Measurements from ENCODE around the gene UGT8.
"Not testable (repeated sequence)": the region's sequence is repeated elsewhere in the genome, so short reads cannot be mapped to it uniquely, and the experiment has no call there.

UGT8 gene, protein sequence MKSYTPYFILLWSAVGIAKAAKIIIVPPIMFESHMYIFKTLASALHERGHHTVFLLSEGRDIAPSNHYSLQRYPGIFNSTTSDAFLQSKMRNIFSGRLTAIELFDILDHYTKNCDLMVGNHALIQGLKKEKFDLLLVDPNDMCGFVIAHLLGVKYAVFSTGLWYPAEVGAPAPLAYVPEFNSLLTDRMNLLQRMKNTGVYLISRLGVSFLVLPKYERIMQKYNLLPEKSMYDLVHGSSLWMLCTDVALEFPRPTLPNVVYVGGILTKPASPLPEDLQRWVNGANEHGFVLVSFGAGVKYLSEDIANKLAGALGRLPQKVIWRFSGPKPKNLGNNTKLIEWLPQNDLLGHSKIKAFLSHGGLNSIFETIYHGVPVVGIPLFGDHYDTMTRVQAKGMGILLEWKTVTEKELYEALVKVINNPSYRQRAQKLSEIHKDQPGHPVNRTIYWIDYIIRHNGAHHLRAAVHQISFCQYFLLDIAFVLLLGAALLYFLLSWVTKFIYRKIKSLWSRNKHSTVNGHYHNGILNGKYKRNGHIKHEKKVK

DNA sequence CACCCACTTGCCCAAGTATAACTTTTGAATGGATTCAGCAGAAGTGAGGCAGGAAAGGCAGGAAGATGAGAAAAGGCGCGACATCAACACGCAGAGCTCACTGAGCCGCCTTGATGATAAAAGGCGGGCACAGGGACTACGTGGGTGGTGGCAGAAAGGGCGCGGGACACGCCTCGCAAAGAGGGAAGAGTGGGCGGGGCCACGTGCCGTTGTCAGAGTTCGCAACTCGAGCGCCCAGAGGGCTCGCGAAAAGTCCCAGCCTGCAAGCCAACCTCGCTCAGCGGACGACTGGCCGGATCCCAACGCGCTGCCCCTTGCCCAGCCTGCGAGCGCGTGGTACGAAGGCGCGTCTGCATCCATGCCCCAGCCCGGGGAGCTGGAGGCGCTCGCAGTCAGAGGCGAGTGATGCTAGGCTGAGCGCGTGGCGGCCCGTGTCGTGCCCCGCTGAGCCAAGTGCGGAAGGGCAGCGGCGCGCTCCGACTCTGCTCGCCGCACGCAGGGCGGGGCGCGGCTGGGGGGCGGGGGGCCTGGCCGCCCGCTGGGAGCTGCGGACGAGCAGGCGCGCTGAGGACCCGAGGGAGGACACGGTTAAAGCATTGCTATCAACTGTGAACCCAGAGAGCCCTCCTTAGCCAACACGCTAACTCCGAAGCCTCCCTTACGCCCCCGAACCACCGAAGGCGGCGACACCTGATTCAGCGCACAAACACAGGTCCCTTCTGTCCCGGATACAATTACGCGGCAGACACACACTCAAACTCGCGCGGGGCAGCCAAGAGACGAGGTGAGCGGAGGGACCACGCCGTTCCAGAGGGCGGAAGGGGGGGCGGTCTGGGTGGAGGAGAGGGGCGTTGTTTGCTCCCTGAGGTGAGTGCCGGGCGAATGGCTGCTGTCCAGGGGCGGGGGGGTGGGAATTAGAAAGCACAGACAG lies at the start of gene UGT8:
Gene UGT8 (plus strand): TSS at position 617 of the 931 bp plus-strand sequence. CDS start 24,074 bp downstream, outside the sequence.
- peaks cover 14% of the 10 kb centered on the region for H3K4me1 ChIP-seq (ENCODE audit: control insufficient read depth, insufficient read depth, low read length)
- H3K27me3 ChIP-seq (ENCODE audit: control insufficient read depth, insufficient read depth, low read length) = peaks cover 3% of the 10 kb centered on the region
- H3K36me3 ChIP-seq (ENCODE audit: control insufficient read depth, insufficient read depth, low read length) = no peaks in the 10 kb centered on the region
- H3K9me3 ChIP-seq (ENCODE audit: control insufficient read depth, low read length) = no peaks in the 10 kb centered on the region
- H3K9ac ChIP-seq (ENCODE audit: low read length) = peak within 1 kb of the TSS; percentile 89
- H3K4me3 ChIP-seq (ENCODE audit: low read length) = peak within 1 kb of the TSS; percentile 75

DNA sequence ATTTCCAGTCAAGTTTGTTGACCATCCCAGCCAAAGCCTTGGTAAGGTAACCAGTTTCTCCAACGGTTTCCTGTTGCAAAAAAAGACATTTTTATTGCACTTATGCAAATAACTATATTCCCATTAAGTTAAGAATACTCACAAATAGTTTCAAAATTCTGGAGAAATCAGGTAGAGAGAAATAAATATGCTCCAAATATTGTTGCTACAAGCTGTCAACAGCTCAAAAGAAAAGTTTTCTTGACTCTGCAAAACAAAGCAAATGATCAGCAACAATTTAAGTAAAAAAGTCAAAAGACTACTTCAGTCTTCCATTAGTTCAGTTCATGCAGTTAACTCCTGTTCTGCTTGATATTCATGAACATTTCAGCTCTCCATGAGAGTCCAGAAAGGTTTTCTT lies 49.0 kb upstream of the UGT8 start:
- H3K36me3 ChIP-seq (ENCODE audit: control insufficient read depth, insufficient read depth, low read length) = no peaks in the 10 kb centered on the region
- no peak overlapping the region for H3K4me3 ChIP-seq (ENCODE audit: low read length)
- no peaks in the 10 kb centered on the region for H3K4me1 ChIP-seq (ENCODE audit: control insufficient read depth, insufficient read depth, low read length)
- H3K9me3 ChIP-seq (ENCODE audit: control insufficient read depth, low read length) = no peaks in the 10 kb centered on the region
- H3K27me3 ChIP-seq (ENCODE audit: control insufficient read depth, insufficient read depth, low read length) = no peaks in the 10 kb centered on the region
- no peak overlapping the region for H3K9ac ChIP-seq (ENCODE audit: low read length)

DNA sequence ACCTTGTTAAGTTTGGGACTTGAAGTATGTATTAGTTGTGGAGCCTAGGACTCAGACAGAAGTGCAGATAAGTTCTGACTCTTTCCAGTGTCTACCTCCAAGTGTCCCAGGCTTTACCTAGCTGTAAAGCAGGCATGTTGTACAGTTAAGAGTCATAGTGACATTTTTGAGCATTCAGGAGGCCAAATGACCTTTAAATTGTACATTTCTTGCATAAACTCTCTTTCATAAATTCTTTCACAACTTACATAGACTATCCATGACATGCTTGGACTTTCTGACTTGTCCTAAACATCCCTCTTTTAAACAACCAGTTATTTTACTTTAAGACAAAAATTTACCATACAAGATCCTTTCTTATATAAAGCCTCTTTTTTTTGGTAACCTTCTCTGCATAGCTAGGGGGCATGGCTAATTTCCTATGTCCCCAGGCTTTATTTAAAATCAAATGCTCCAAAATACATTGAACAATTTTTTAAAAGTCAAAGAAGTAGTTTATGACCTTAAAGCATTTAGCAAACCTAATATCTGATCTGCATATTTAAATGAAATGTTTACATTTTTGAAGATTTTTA lies 40.1 kb upstream of the UGT8 start:
- Histone ChIP-seq H3K27me3 (ENCODE audit: control insufficient read depth, insufficient read depth, low read length) (no peaks in the 10 kb centered on the region), H3K36me3 (ENCODE audit: control insufficient read depth, insufficient read depth, low read length) (no peaks in the 10 kb centered on the region), H3K4me3 (ENCODE audit: low read length) (no peak overlapping the region), H3K9me3 (ENCODE audit: control insufficient read depth, low read length) (no peaks in the 10 kb centered on the region), H3K4me1 (ENCODE audit: control insufficient read depth, insufficient read depth, low read length) (peaks cover 25% of the 10 kb centered on the region), H3K9ac (ENCODE audit: low read length) (no peak overlapping the region)

GRCh38 chr4:114561590-114561989 lies 37.0 kb upstream of the UGT8 start:
- H3K4me3 ChIP-seq (ENCODE audit: low read length) = no peak overlapping the region
- H3K36me3 ChIP-seq (ENCODE audit: control insufficient read depth, insufficient read depth, low read length) = no peaks in the 10 kb centered on the region
- no peaks in the 10 kb centered on the region for H3K27me3 ChIP-seq (ENCODE audit: control insufficient read depth, insufficient read depth, low read length)

DNA sequence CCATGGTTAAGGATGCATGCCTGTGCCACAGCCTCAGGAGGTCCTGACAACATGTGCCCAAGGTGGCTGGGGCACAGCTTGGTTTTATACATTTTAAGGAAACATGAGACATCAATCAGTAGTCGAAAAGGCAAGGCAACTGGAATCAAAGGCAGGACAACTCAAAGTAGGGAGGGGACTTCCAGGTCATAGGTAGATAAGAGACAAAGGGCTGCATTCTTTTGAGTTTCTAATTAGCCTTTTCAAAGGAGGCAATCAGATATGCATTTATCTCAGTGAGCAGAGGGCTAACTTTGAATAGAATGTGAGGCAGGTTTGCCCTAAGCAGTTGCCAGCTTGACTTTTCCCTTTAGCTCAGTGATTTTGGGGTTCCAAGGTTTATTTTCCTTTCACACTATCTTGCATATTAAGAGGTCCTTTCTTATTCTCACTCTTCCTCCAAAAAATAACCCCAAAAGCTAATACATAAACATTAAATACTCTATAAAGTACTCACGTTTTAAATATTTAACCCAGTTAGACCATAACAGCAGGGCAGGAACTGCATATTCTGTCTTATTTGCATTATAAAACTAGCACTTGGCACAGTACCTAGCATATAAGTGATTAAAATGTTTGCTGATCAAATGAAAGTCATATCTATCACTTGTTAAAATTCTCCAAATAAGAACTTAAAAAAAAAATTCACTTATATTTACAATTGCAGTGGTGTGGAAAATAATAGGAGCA lies 36.3 kb upstream of the UGT8 start:
- no peaks in the 10 kb centered on the region for H3K36me3 ChIP-seq (ENCODE audit: control insufficient read depth, insufficient read depth, low read length)

More at GRCh38 chr4:114561590-114561989, 37.0 kb upstream of the UGT8 start:
- H3K4me1 ChIP-seq (ENCODE audit: control insufficient read depth, insufficient read depth, low read length) = peaks cover 29% of the 10 kb centered on the region
- H3K9ac ChIP-seq (ENCODE audit: low read length) = no peak overlapping the region
- no peaks in the 10 kb centered on the region for H3K9me3 ChIP-seq (ENCODE audit: control insufficient read depth, low read length)

DNA sequence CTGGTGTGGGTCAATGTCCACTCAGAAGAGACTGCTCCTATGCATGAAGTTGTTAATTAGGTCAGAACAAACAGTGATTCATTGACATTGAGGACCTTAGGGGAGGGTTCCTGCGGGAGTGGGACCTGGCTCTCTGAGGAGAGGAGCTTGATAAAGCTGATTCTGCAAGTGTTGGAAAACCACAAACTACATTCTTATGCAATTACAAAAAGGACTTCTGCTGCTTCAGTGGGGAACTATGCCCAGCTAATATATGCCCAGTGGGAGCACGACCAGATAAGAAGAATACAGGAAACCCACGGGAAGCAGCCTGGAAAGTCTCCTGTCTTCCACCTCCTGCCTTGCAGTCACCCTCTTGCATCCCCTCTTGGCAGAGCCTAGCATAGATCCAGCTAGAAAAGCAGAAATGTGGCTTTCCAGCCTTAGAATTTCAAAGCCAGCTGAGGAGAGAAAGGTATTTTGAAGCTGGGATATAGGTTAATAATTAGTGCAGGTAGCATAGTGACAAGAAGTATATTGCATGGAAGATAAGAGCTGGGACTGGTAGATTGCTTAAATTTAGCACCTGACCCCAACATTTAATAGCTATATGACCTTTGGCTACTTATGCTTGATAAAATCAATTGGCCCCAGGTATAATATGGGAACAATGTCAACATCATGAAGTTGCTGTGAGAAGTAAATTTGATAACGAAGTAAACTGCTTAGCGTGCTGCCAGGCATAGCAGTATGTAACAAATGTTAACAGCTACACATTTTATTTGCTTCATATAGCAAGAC lies 34.9 kb upstream of the UGT8 start:
- H3K27me3 ChIP-seq (ENCODE audit: control insufficient read depth, insufficient read depth, low read length) = no peaks in the 10 kb centered on the region
- no peaks in the 10 kb centered on the region for H3K9me3 ChIP-seq (ENCODE audit: control insufficient read depth, low read length)
- no peak overlapping the region for H3K9ac ChIP-seq (ENCODE audit: low read length)
- H3K36me3 ChIP-seq (ENCODE audit: control insufficient read depth, insufficient read depth, low read length) = no peaks in the 10 kb centered on the region
- peaks cover 29% of the 10 kb centered on the region for H3K4me1 ChIP-seq (ENCODE audit: control insufficient read depth, insufficient read depth, low read length)
- H3K4me3 ChIP-seq (ENCODE audit: low read length) = no peak overlapping the region

More for the DNA sequence above, 36.3 kb upstream of the UGT8 start:
- peaks cover 29% of the 10 kb centered on the region for H3K4me1 ChIP-seq (ENCODE audit: control insufficient read depth, insufficient read depth, low read length)
- H3K9ac ChIP-seq (ENCODE audit: low read length) = no peak overlapping the region
- no peak overlapping the region for H3K4me3 ChIP-seq (ENCODE audit: low read length)
- no peaks in the 10 kb centered on the region for H3K9me3 ChIP-seq (ENCODE audit: control insufficient read depth, low read length)
- no peaks in the 10 kb centered on the region for H3K27me3 ChIP-seq (ENCODE audit: control insufficient read depth, insufficient read depth, low read length)

- H3K27me3 ChIP-seq (ENCODE audit: control insufficient read depth, insufficient read depth, low read length) = no peaks in the 10 kb centered on the region
Measured at GRCh38 chr4:114577386-114577785, 21.2 kb upstream of the UGT8 start.

DNA sequence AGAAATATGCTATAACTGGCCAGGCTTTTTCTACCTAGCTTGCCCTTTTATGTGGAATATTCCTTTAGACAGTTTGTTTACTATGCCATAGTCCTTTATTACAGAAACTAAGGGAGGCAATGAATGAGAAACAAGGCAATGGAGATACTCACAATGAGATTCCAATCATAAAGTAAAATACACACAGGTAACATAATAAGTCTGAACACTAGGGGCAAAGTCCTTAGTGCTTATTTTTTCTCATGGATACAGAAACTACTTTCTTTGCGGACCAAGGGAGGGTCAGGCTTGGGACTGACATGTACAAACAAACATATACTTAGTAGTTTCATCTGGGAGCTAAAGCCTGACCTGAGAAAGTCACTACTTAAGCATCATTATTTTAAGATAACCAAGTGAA lies 16.0 kb upstream of the UGT8 start:
- no peaks in the 10 kb centered on the region for H3K27me3 ChIP-seq (ENCODE audit: control insufficient read depth, insufficient read depth, low read length)
- no peaks in the 10 kb centered on the region for H3K9me3 ChIP-seq (ENCODE audit: control insufficient read depth, low read length)
- no peaks in the 10 kb centered on the region for H3K36me3 ChIP-seq (ENCODE audit: control insufficient read depth, insufficient read depth, low read length)
- no peak overlapping the region for H3K9ac ChIP-seq (ENCODE audit: low read length)
- no peak overlapping the region for H3K4me3 ChIP-seq (ENCODE audit: low read length)
- peaks cover 14% of the 10 kb centered on the region for H3K4me1 ChIP-seq (ENCODE audit: control insufficient read depth, insufficient read depth, low read length)

More at GRCh38 chr4:114577386-114577785, 21.2 kb upstream of the UGT8 start:
- Histone ChIP-seq H3K9ac (ENCODE audit: low read length) (no peak overlapping the region), H3K4me3 (ENCODE audit: low read length) (no peak overlapping the region), H3K4me1 (ENCODE audit: control insufficient read depth, insufficient read depth, low read length) (peaks cover 4% of the 10 kb centered on the region), H3K36me3 (ENCODE audit: control insufficient read depth, insufficient read depth, low read length) (no peaks in the 10 kb centered on the region), H3K9me3 (ENCODE audit: control insufficient read depth, low read length) (no peaks in the 10 kb centered on the region)

- no peak overlapping the region for H3K4me3 ChIP-seq (ENCODE audit: low read length)
Measured at GRCh38 chr4:114588305-114588704, 10.3 kb upstream of the UGT8 start.

GRCh38 chr4:114590360-114590759 lies 8.2 kb upstream of the UGT8 start:
- H3K9ac ChIP-seq (ENCODE audit: low read length); H3K27me3 ChIP-seq (ENCODE audit: control insufficient read depth, insufficient read depth, low read length); H3K4me1 ChIP-seq (ENCODE audit: control insufficient read depth, insufficient read depth, low read length); H3K9me3 ChIP-seq (ENCODE audit: control insufficient read depth, low read length); H3K36me3 ChIP-seq (ENCODE audit: control insufficient read depth, insufficient read depth, low read length); H3K4me3 ChIP-seq (ENCODE audit: low read length): not testable (repeated sequence)

More at GRCh38 chr4:114588305-114588704, 10.3 kb upstream of the UGT8 start:
- Histone ChIP-seq H3K27me3 (ENCODE audit: control insufficient read depth, insufficient read depth, low read length) (no peaks in the 10 kb centered on the region), H3K4me1 (ENCODE audit: control insufficient read depth, insufficient read depth, low read length) (peaks cover 1% of the 10 kb centered on the region), H3K9me3 (ENCODE audit: control insufficient read depth, low read length) (no peaks in the 10 kb centered on the region), H3K36me3 (ENCODE audit: control insufficient read depth, insufficient read depth, low read length) (no peaks in the 10 kb centered on the region), H3K9ac (ENCODE audit: low read length) (no peak overlapping the region)

GRCh38 chr4:114593526-114593925 lies 5.1 kb upstream of the UGT8 start:
- H3K27me3 ChIP-seq (ENCODE audit: control insufficient read depth, insufficient read depth, low read length) = no peaks in the 10 kb centered on the region
- H3K4me1 ChIP-seq (ENCODE audit: control insufficient read depth, insufficient read depth, low read length) = peaks cover 5% of the 10 kb centered on the region
- H3K9ac ChIP-seq (ENCODE audit: low read length) = no peak overlapping the region
- no peaks in the 10 kb centered on the region for H3K36me3 ChIP-seq (ENCODE audit: control insufficient read depth, insufficient read depth, low read length)
- H3K4me3 ChIP-seq (ENCODE audit: low read length) = no peak overlapping the region
- H3K9me3 ChIP-seq (ENCODE audit: control insufficient read depth, low read length) = no peaks in the 10 kb centered on the region
